Cardiac muscle cell (in vitro differentiated cells and primary cell): ENCODE measurements around the gene TOP3B. TPM values are rescaled to one million over a fixed set of nuclear protein-coding genes. Genes with fewer than 3 reads are reported as not detected.

ENCODE experiments used
- DNase-seq, 2 donors: peaks; one replicate each; pipeline versions ENCODE4 v3.0.0 to v3.0.0-alpha.2; 2010 to 2017; ENCODE audit warnings: low read depth in 1 of 2, low spot score in 1 of 2
- H3K27ac ChIP-seq: fragments of 200-600 bp; sonication (generic); 2 replicates; pipeline ENCODE4 v1.5.1; 2016
- H3K27me3 ChIP-seq: fragments of 200-600 bp; sonication (generic); 2 replicates; pipeline ENCODE4 v1.6.0; 2016; ENCODE audit warnings: control low read depth
- H3K36me3 ChIP-seq: fragments of 200-600 bp; sonication (generic); 2 replicates; pipeline ENCODE4 v1.5.1; 2016; ENCODE audit warnings: control low read depth
- H3K4me1 ChIP-seq: fragments of 200-600 bp; sonication (generic); 2 replicates; pipeline ENCODE4 v1.8.1; 2017; ENCODE audit warnings: low read depth, mild to moderate bottlenecking, mixed run types
- H3K4me3 ChIP-seq: fragments of 200-600 bp; sonication (generic); 2 replicates; pipeline ENCODE4 v1.5.1; 2016; ENCODE audit warnings: mild to moderate bottlenecking
- H3K9me3 ChIP-seq: fragments of 200-600 bp; sonication (generic); 2 replicates; pipeline ENCODE4 v1.5.1; 2017; ENCODE audit warnings: low read depth, mild to moderate bottlenecking, control low read depth
- polyA plus RNA-seq: library from polyadenylated mRNA; unstranded; fragments of >200 nt; fragmentation: Nextera tagmentation; extraction: Ambion mirVana; gene quantifications from 2 replicates; pipeline ENCODE4 v1.2.1, GENCODE V29; 2016
- total RNA-seq: library from RNA; depleted of rRNA; stranded (reverse); fragments of >200 nt; gene quantifications from 2 replicates; pipeline ENCODE4 v1.2.3, GENCODE V29; 2016
- TF ChIP-seq, protein P1 (sequence below): IDR thresholded peaks from 2 replicates; pipeline ENCODE4 v1.5.1; 2012; ENCODE audit warnings: low read depth, mild to moderate bottlenecking, low read length

The TOP3B gene, protein sequence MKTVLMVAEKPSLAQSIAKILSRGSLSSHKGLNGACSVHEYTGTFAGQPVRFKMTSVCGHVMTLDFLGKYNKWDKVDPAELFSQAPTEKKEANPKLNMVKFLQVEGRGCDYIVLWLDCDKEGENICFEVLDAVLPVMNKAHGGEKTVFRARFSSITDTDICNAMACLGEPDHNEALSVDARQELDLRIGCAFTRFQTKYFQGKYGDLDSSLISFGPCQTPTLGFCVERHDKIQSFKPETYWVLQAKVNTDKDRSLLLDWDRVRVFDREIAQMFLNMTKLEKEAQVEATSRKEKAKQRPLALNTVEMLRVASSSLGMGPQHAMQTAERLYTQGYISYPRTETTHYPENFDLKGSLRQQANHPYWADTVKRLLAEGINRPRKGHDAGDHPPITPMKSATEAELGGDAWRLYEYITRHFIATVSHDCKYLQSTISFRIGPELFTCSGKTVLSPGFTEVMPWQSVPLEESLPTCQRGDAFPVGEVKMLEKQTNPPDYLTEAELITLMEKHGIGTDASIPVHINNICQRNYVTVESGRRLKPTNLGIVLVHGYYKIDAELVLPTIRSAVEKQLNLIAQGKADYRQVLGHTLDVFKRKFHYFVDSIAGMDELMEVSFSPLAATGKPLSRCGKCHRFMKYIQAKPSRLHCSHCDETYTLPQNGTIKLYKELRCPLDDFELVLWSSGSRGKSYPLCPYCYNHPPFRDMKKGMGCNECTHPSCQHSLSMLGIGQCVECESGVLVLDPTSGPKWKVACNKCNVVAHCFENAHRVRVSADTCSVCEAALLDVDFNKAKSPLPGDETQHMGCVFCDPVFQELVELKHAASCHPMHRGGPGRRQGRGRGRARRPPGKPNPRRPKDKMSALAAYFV
- 32.1 and 43.6 TPM in 2 replicates for total RNA-seq
- 30.7 and 36.0 TPM in 2 replicates for polyA plus RNA-seq

DNA sequence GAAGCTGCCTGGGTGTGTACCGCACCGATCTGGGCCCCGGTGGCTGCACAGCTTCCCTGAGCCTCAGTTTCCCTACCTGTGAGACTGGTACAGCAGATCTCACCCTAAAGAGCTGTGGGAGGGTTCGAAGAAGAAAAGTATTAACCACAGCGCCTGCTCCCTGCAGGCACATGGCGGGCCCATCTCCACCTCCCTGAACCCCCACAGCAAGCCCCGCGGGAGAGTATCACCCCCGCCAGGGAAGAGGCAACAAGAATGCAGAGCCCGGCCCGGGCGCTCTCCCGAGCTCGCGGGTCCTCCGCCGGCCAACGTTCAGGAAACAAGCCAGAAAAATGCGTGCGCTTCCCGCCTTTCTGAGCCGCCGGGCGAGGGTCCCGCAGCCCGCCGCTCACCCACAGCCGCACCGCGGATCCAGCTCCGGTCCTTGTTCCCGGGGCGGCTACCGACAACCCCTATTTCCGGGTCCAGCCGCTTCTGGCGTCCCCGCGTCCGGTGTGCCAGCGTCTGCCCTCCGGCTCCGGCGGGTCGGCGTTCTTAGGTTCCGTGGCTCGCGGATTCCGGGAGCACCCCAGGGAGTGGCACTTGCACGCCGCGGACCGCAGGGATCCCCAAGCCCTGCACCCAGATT lies at the start of gene TOP3B:
Gene TOP3B (minus strand): TSS at position 450 of the 628 bp plus-strand sequence. CDS start 7,078 bp downstream, outside the sequence.
- Histone ChIP-seq H3K27me3 (no peaks in the 10 kb centered on the region), H3K4me1 (peaks cover 4% of the 10 kb centered on the region), H3K36me3 (no peaks in the 10 kb centered on the region), H3K4me3 (peak within 1 kb of the TSS; percentile 94), H3K27ac (peak within 1 kb of the TSS; percentile 25), H3K9me3 (no peaks in the 10 kb centered on the region)
- TF ChIP-seq, protein P1, sequence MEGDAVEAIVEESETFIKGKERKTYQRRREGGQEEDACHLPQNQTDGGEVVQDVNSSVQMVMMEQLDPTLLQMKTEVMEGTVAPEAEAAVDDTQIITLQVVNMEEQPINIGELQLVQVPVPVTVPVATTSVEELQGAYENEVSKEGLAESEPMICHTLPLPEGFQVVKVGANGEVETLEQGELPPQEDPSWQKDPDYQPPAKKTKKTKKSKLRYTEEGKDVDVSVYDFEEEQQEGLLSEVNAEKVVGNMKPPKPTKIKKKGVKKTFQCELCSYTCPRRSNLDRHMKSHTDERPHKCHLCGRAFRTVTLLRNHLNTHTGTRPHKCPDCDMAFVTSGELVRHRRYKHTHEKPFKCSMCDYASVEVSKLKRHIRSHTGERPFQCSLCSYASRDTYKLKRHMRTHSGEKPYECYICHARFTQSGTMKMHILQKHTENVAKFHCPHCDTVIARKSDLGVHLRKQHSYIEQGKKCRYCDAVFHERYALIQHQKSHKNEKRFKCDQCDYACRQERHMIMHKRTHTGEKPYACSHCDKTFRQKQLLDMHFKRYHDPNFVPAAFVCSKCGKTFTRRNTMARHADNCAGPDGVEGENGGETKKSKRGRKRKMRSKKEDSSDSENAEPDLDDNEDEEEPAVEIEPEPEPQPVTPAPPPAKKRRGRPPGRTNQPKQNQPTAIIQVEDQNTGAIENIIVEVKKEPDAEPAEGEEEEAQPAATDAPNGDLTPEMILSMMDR: no peak
- peak; percentile 84 to 86 for DNase-seq

DNA sequence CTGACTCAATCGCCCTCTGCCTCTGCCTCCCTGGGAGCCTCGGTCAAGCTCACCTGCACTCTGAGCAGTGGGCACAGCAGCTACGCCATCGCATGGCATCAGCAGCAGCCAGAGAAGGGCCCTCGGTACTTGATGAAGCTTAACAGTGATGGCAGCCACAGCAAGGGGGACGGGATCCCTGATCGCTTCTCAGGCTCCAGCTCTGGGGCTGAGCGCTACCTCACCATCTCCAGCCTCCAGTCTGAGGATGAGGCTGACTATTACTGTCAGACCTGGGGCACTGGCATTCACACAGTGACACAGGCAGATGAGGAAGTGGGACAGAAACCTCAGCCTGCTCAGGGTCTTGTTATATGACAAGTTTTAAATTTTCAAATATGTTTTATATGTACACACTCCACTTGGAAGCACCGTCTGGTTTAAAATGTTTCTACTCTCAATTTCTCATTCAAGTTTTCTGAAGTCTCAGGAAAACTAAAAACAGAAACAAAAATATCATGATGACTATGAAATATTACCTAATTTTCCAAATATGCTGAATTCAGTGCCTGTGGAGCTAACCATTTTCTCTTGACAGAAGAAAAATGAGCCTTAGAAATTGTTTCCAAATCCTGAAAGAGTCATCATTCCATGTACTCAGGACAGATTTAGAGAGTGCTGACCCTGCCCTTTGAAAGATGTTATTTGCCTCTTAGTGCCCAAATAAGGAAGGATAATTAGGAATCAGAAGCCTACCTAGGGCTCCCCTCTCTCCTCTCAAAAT lies 48.8 kb upstream of the TOP3B start:
- TF ChIP-seq, protein P1: no peak
- no peak for DNase-seq
- no peak overlapping the region for H3K27ac ChIP-seq
- peaks cover 45% of the 10 kb centered on the region for H3K27me3 ChIP-seq
- H3K9me3 ChIP-seq: no peaks in the 10 kb centered on the region
- peaks cover 4% of the 10 kb centered on the region for H3K4me1 ChIP-seq
- no peaks in the 10 kb centered on the region for H3K36me3 ChIP-seq
- no peak overlapping the region for H3K4me3 ChIP-seq

DNA sequence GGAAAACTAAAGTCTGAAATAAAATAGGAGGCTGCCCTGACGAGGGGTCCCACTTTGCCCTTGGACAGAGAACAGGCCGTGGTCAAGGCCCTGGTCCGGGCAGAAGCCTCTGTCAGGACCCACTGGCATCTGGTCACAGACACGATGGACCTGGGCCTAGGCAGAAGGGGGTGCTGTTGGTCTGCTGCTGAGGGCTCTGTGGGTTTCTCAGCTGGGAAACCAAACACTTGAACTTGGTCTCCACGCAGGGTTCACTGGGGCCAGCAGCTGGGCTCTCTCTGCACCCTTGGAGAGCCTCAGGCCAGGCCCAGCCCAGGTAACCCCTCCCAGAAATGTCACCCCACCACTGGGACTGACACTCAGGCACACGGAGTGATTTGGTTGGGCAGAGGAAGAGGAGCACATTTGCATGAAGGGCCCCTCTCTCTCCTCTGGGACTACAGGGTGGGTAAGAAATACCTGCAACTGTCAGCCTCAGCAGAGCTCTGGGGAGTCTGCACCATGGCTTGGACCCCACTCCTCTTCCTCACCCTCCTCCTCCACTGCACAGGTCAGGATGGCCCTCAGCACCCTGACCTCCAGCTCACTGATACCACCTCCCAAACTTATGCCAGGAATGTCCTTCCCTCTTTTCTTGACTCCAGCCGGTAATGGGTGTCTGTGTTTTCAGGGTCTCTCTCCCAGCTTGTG lies 48.1 kb upstream of the TOP3B start:
- TF ChIP-seq, protein P1: peak; percentile 37
- Histone ChIP-seq H3K27ac (no peak overlapping the region), H3K4me1 (peaks cover 4% of the 10 kb centered on the region), H3K9me3 (no peaks in the 10 kb centered on the region), H3K36me3 (no peaks in the 10 kb centered on the region), H3K27me3 (peaks cover 37% of the 10 kb centered on the region), H3K4me3 (no peak overlapping the region)
- DNase-seq: peak; percentile 30 to 47

DNA sequence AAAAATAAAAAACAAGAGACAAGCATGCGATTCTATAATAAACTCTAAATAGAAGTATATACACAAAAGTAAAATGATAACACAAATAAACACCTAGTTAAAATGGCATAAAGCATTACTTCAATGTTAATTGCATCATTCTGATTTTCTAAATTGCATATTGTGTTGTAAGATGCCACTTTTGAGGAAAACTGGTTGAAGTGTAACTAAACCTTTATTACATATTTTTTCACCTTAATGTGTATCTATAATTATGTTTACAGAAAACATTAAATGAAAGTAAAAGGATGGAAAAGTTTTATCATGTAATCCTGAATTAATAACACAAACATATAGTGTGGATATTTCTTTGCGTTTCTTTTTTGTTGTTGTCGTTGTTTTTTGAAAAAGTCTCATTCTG lies 45.4 kb upstream of the TOP3B start:
- H3K4me1 ChIP-seq: peaks cover 4% of the 10 kb centered on the region
- TF ChIP-seq, protein P1: no peak
- no peak for DNase-seq
- H3K4me3 ChIP-seq: no peak overlapping the region
- H3K9me3 ChIP-seq: no peaks in the 10 kb centered on the region
- no peaks in the 10 kb centered on the region for H3K36me3 ChIP-seq
- peaks cover 11% of the 10 kb centered on the region for H3K27me3 ChIP-seq
- H3K27ac ChIP-seq: no peak overlapping the region
